ENCODE data around the gene PLCH2.

DNA sequence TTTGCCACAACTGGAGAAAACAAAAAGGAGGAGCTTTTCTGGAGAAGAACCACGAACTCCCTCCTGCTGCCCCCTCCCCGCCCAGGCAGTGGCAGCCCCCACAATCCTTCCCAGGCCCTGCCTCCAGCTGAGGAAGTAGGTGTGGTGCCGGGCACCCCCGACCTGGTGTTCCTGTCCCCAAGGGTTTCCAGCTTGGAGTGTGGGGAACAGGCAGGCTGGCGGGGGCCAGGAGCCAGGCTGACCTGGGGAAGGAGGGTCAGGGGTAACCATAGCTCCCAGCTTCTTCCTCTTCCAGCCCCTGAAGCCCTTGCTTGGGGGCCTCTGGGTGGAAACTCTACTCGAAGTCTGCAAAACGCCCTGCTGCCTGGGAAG, 58.2 kb downstream of the PLCH2 start:
- TF ChIP-seq POLR2AphosphoS5 (IDR thresholded peaks at IDR 0.05; ENCODE audit: low read depth, low read length) (no peak), TAF1 (IDR thresholded peaks at IDR 0.05; ENCODE audit: borderline replicate concordance, low read depth, low read length) (no peak)

Measured in GM12892 (cell line).